ENCODE results near the gene MATN1. TPM values are rescaled to one million over a fixed set of nuclear protein-coding genes. Genes with fewer than 3 reads are reported as not detected.

Gene MATN1
- total RNA-seq, 1 donor from 2014 or later = 0.24 TPM

- DNase-seq (ENCODE audit: extremely low spot score, unreplicated experiment) = no peak
- Mint-ChIP-seq H3K4me1 (ENCODE audit: unreplicated experiment) (peaks cover 37% of the 10 kb centered on the region), H3K4me3 (peak overlapping the region; percentile 34), H3K27ac (peak overlapping the region; percentile 72), H3K9me3 (no peaks in the 10 kb centered on the region), H3K27me3 (no peaks in the 10 kb centered on the region), H3K36me3 (no peaks in the 10 kb centered on the region)
- TF ChIP-seq CTCF (conservative IDR thresholded peaks at IDR 0.05) = no peak
Measured at GRCh38 chr1:30751830-30752650, 28.7 kb upstream of the MATN1 start.

- DNase-seq (ENCODE audit: extremely low spot score, unreplicated experiment) = no peak
- H3K27me3 Mint-ChIP-seq = no peaks in the 10 kb centered on the region
- H3K27ac Mint-ChIP-seq = peak overlapping the region; percentile 87
- H3K4me1 Mint-ChIP-seq (ENCODE audit: unreplicated experiment) = peaks cover 45% of the 10 kb centered on the region
- no peak overlapping the region for H3K4me3 Mint-ChIP-seq
- TF ChIP-seq CTCF (conservative IDR thresholded peaks at IDR 0.05) = no peak
- no peaks in the 10 kb centered on the region for H3K36me3 Mint-ChIP-seq
- H3K9me3 Mint-ChIP-seq = no peaks in the 10 kb centered on the region
Measured at GRCh38 chr1:30750731-30751291, 27.4 kb upstream of the MATN1 start.

- H3K4me1 Mint-ChIP-seq (ENCODE audit: unreplicated experiment) = peaks cover 45% of the 10 kb centered on the region
- no peak for DNase-seq (ENCODE audit: extremely low spot score, unreplicated experiment)
- H3K9me3 Mint-ChIP-seq = no peaks in the 10 kb centered on the region
- H3K36me3 Mint-ChIP-seq = no peaks in the 10 kb centered on the region
- no peak for TF ChIP-seq CTCF (conservative IDR thresholded peaks at IDR 0.05)
- peak overlapping the region; percentile 87 for H3K27ac Mint-ChIP-seq
- H3K4me3 Mint-ChIP-seq = no peak overlapping the region
- H3K27me3 Mint-ChIP-seq = no peaks in the 10 kb centered on the region
Measured at GRCh38 chr1:30749691-30750583, 26.6 kb upstream of the MATN1 start.

GRCh38 chr1:30748699-30749401, 25.5 kb upstream of the MATN1 start:
- Mint-ChIP-seq H3K9me3 (no peaks in the 10 kb centered on the region), H3K27ac (peak overlapping the region; percentile 87), H3K27me3 (no peaks in the 10 kb centered on the region), H3K36me3 (no peaks in the 10 kb centered on the region), H3K4me1 (ENCODE audit: unreplicated experiment) (peaks cover 45% of the 10 kb centered on the region), H3K4me3 (no peak overlapping the region)
- DNase-seq (ENCODE audit: extremely low spot score, unreplicated experiment) = no peak
- TF ChIP-seq CTCF (conservative IDR thresholded peaks at IDR 0.05) = no peak

- Mint-ChIP-seq H3K4me1 (ENCODE audit: unreplicated experiment) (peaks cover 41% of the 10 kb centered on the region), H3K27ac (peak overlapping the region; percentile 87), H3K27me3 (no peaks in the 10 kb centered on the region), H3K9me3 (no peaks in the 10 kb centered on the region), H3K4me3 (no peak overlapping the region), H3K36me3 (no peaks in the 10 kb centered on the region)
- no peak for DNase-seq (ENCODE audit: extremely low spot score, unreplicated experiment)
- no peak for TF ChIP-seq CTCF (conservative IDR thresholded peaks at IDR 0.05)
Measured at GRCh38 chr1:30748098-30748698, 24.8 kb upstream of the MATN1 start.

Data from type B pancreatic cell (in vitro differentiated cells).